COLO668 (cell line): ENCODE data around the gene TALDO1.

Experiments
- DNase-seq: peaks from one replicate; lab custom pipeline; 2025; ENCODE audit not compliant: unreplicated experiment; lab: John Stamatoyannopoulos, UW

Gene TALDO1

DNA sequence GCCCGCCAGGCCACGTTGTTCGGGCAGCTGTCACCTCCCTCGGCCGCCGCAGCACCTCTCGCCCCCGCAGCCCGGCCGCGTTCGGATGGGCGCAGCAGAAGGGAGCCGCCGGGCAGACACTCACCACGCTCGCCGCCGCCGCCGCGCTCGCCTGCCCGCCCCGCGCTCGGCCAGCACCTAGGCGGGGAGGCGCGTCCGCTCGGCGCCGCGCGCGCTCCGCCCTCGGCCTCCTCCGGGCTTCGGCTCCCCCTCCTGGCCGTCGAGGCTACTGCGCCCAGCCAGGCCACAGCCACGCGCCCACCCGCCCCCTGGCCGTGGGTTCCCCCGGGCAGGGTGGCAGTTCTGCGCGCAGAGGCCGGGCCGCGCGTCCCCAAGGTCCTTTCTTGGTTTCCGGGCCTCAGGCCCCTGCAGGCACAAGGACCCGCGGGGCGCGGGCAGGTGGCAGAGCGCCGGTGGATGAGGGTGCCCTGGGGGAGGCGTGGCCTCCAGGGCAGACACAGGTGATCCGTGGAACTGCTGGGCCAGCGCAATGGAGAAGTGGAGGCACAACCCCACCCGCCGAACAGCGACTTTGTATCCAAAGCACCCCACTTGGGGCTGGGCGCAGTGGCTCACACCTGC is 50.9 kb downstream of the TALDO1 start, which contains the start of gene SLC25A22:
Gene SLC25A22, minus strand, starts transcription at position 189 of the 621 bp plus-strand sequence. CDS start 3,275 bp downstream, outside the sequence.
- DNase-seq, result peak; percentile 72

DNA sequence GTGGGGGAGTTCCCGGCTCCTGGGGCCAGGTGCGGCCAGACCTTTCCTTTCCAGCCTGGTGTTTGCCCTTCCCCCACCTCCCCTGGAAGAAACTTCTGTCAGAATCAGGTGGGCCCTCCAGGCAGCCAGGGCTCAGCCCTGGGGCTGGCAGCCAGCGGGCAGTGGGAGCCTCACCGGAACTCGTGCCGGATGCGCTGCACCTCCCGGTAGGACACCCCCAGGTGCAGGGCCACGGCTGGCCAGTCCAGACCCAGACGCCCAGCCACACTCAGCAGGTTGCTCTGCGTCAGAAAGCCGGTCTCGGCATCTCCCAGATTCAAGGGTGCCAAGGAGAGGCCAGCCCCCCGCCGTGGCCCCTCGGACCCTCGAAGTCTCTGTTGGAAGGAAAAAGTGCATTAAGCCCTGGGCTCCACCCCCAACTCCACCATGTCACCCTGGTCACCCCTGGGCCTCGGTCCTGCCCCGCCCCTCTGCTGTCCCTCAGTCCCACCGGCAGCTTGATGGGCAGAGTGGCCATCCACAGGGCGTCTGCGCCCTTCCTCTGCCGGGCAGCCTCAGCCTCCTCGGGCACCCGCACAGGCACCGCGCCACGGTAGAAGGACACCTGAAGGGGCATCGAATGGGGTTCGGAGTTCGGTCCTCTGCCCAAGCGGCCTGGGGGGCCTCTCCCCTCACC is 52.5 kb downstream of the TALDO1 start:
- no peak for DNase-seq

DNA sequence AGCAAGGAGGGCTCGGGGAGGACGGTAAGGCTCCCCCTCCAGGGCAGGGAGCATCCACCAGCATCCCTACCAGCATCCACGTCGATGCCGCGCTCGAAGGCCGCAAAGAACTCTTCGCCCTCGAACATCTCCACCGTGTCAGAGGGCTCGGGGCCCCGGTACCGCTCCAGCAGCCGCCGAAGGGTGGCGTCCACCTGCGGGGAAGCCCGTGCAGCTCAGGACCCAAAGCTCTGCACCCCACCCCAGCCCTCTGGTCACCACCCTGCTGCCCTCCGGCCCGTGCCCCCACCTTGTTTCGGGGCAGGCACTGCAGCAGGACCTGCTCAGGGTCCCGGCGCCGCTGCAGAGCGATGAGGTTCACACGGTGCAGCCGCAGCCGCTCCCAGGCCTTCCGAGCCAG is 53.2 kb downstream of the TALDO1 start:
- no peak for DNase-seq

DNA sequence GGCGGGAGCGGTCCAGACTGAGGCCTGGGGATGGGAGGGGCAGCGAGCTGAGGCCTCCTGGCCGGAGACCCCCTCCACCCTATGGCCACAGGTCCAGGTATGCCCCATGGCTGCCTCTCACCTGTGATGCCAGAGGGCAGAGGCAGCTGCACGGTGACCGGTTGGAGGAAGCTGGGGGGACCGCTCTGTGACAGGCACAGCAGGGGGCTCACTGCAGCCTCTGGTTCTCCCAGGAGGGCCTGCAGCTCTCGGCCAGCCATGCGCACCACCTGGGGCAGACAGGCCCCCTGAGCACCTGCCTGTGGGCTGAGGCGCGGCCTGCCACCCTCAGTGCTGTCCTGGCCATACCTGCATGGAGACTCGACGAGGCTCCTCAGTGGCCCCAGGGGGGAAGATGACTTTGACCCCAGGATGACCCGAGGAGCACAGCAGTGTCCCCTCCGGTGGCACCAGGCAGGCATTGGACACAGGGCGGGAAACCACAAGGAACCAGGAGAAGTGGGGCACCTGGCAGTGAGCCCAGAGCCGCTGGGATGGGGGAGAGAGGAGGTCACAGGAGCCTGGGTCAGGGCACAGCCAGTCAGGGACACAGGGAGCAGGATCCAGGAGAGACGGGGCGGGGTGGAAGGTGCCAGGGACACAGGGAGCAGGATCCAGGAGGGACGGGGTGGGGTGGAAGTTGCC is 54.0 kb downstream of the TALDO1 start:
- no peak for DNase-seq

DNA sequence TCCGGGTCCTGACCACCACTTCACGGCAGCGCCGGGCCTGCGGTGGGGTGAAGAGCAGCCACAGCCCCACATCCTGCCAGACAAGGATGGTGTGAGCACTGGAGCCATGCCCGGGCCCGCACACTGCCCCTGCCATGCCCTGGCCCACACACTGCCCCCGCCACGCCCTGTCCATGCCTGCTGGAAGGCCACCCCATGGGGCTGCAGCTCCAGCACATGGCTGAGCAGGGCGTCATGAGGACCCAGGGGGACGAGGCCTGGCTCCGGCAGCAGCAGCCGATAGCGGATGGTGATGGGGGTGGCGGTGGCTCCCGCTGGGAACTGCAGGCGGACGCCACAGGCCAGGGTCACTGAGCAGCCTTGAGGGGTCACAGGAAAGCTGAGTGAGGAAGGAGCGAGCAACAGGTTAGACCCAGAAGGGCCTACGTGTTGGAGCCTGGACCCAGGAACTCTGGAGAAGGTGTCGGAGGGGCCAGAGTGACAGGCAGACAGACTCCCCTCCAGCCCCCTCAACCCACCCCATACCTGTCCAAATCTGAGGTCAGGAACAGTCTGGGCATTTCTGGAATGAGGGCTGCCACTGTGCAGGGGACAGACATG is 54.9 kb downstream of the TALDO1 start:
- DNase-seq, result no peak

DNA sequence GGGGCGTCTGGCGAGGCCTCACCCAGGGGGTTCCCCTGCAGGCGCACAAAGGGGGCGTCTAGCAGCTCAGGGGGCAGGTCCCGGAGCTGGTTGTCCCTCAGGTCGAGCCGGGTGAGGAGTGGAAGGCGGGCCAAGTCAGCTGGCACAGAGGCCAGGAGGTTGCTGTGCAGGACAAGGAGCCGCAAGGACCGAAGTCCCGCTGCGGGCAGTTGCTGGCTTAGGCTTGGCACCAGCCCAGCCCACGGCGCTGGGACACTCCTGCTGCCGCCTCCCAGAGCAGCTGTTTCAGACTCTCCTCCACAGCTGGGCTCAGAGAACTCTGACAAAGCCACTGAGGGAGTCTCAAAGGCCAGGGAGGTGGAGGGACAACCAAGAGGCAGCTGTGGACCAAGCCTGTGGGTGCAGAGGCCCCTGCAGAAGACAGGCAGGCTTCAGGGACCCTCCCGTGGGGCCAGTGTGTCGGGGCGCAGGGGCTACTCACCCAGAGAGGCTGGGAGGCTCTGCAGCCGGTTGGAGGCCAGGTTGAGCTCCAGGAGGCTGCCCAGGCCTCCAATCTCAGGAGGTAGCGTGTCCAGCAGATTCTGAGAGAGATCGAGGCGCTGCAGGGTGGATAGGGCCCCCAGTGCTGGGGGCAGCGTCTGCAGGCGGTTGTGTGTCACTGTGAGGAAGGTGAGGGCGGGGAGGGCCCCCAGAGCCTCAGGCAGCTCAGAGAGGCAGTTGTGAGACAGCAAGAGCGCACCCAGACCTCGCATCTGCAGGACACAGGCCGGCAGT is 55.6 kb downstream of the TALDO1 start:
- peak; percentile 11 for DNase-seq

DNA sequence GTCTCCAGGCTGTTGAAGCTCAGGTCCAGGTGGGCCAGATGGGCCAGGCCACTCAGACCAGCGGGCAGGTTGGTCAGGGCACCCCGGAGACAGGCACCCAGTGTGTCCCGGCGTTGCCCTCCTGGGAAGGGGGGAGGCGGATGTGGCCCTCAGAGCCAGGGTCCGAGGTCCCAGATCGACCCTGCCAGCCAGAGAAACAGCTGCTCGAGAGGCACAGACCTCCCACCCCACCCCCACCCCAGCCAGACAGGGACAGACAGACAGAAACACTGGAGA is 56.1 kb downstream of the TALDO1 start:
- DNase-seq, result no peak

DNA sequence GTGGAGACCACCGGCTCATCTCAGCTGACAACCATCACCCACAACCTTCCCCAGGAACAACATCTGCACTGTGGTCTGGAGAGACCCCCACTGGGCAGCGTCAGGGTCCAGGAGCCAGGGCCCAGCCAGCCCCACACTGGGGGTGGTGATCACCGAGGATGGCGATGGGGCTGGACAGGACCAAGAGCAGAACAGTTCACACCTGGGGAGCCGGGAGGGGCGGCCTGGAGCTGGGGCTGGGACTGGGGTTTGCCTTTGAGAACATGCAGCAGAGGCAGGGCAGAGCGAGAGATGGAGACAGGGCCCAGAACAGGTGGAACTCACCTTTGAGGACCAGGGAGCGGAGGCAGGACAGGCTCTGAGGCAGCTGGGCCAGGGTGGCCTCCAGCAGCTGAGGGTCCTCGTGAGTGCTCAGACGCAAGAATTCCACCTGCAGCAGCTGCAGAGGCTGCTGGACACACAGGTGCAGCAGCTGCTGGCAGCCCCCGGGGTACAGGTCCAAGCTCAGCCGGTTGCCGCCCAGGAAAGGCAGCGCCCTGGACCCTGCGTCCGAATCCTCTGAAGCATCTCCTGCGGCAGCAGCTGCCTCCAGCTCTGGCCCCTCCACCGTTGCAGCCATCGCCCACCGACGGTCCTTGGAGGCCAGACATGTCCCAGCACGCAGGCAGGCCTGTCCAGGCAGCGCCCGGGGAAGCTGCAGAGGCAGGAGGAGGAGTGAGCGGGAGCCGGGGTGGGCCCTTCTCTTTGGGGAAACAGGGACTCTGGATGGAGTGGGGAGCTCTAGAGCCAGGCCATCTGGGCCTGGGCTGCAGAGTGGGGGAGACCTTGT is 56.7 kb downstream of the TALDO1 start:
- peak; percentile 66 for DNase-seq

DNA sequence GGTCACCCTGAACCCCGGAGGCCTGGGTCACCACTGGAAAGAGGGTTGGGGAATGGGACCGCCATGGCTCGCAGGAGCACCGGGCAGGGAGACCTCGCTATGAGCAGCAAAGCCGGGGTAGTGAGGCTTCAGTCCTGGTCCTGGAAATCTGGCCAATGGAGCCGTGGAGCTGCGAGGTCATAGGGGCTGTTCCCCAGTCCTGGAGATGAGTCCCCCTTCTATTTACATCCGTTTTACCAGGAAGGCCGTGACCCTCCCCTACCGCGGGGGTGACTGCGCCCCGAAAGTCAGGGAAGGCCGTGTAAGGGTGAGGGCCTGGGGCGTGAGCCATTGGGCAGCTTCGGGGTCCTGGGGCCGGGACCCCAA is 57.3 kb downstream of the TALDO1 start:
- DNase-seq, result no peak

DNA sequence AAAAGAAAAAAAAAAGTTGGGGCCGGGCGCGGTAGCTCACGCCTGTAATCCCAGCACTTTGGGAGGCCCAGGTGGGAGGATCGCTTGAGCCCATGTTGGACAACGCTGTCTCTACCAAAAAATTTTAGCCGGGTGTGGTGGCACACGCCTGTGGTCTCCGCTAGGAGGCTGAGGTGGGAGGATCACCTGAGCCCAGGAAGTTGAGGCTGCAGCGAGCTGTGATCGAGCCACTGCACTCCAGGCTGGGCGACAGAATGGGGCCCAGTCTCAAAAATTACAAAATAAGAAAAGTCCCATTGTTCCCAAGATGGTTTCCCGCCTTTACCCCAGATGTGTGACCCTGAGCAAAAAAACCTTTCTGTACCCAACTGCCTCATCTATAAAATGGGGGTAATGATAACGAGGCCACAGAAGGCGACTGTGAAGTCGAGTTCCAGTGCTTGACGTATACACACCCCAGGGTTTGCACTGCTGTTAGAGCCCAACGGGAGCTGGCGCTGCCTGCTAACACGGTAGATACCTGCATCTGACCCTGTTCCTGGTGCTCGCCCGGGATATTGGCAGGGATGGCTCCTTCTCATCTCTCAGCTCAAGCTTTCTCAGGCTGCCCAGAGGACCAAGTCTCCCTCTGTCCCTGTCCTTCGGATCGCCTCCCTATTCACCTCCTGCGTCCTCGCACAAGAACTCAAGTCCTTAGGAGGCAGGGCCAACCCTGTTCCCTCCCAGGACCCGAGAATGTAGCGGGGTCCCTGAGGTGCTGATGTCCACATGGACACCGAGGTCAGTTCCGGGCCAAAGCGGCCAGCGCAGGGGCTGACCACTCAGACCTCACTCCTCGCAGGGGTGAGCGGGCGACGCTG is 61.4 kb downstream of the TALDO1 start:
- DNase-seq, result peak; percentile 6

DNA sequence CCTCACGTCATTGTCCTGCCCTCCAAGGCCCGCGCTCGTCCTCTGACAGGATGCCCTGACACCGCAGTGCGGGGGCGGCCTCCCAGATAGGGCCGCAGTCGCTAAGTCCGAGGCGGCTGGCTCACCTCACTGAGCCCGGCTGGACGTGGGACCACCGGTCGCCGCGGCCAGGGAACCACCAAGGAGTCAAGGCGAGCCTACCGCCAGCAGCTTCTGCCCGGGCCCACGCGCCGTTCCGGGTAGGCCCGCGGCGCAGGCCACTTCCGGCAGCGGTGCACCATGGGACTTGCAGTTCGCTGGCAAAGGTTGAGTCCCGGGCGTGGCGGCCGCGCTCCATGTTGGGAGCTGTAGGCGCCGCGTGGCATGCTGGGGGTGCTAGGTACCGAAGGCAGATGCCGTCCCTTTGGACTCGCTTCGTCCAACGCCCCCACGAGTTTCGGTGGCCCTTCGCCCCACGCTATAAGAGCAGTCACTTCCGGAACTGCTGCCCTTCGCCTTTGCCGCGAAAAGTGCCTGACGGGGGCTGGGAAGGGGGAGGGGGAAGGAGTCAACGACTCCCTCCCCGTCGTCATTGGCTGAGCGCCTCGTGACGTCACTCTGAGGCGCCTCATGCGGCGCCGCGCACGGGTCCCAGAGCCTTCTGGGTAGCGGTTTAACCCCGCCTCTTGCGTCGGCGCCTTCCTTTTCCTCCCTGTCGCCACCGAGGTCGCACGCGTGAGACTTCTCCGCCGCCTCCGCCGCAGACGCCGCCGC is 62.2 kb downstream of the TALDO1 start, which contains the start of gene RPLP2:
Gene RPLP2, plus strand, starts transcription at position 681 of the 753 bp plus-strand sequence. CDS start 268 bp downstream, outside the sequence.
- peak; percentile 87 for DNase-seq

DNA sequence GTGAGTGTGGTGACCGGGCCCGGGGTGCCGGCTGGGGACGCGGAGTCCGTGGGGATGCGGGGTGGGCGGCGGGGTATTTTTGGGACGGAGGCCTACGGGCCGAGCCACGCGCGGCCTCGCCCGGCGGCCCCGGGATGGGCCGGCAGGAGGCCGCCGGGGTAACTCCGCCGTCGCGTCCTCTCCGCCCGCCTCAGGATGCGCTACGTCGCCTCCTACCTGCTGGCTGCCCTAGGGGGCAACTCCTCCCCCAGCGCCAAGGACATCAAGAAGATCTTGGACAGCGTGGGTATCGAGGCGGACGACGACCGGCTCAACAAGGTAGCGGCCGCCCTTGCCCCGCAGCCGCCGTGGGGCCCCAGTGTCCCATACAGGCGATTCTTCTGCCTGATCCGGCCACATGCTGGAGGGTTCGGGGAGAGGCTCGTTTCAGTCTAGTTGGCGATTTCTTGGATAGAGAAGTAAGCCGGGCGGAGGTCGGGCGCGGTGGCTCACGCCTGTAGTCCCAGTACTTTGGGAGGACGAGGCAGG is 62.8 kb downstream of the TALDO1 start:
- DNase-seq, result no peak

DNA sequence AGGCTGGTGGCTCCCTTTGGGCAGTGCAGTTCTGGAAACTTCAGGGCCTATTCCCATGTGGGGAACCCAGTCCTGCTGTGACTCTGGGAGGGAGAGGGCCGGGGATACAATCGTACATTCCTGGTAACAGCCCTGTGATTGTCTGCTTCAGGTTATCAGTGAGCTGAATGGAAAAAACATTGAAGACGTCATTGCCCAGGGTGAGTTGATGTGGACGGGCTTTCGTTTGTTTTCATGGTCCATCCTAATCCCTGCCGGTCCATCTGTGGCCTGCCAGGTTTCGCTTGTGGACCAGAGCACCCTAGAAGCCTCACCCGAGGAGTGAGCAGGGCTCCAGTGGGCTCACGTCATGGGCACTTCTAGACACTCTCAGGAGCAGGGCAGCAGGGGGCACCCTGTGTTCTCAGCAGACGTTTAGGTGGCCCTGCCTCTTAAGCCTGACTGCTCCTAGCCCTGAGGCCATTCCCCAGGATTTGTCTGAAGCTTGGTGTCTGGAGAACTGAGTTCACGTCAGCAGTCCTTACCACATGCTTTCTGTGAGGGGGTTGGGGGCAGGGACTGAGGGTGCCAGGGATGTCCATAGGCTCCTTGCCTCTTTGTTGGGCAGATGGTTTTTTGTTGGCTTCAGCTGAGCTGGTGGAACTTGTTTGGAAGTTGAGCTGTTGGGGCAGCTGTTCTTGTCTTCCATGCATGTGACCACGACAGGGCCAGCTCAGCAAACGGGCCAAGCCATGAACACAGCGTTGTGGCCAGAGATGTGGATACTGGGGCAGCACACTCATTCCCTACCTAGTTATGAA is 64.4 kb downstream of the TALDO1 start:
- DNase-seq, result no peak

DNA sequence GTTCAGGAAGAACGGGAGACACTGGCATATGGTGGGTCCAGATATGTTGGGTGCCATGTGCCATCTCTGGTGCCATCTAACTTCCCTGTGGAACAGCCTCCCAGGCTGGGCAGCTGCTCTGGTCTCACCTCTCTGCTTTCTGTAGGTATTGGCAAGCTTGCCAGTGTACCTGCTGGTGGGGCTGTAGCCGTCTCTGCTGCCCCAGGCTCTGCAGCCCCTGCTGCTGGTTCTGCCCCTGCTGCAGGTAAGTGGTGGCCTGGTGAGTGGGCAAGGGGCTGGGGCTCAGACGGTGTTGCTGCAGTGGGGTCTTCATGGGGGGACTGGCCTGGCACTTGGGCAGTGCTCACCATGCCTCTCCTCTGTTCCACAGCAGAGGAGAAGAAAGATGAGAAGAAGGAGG is 65.1 kb downstream of the TALDO1 start:
- no peak for DNase-seq

DNA sequence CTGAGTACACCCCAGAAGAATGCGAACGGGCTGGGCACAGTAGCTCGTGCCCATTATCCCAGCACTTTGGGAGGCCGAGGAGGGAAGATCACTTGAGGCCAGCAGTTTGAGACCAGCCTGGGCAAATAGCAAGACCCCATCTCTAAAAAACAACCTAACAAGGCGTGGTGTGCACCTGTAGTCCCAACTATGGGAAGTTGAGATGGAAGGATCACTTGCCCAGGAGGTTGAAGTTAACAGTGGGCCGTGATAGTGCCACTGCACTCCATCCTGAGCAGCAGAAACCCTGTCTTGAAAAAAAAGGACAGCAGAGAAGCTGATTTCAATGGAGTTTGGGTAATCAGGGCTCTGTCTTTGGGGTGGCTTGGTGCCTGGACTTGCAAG is 65.8 kb downstream of the TALDO1 start:
- no peak for DNase-seq

DNA sequence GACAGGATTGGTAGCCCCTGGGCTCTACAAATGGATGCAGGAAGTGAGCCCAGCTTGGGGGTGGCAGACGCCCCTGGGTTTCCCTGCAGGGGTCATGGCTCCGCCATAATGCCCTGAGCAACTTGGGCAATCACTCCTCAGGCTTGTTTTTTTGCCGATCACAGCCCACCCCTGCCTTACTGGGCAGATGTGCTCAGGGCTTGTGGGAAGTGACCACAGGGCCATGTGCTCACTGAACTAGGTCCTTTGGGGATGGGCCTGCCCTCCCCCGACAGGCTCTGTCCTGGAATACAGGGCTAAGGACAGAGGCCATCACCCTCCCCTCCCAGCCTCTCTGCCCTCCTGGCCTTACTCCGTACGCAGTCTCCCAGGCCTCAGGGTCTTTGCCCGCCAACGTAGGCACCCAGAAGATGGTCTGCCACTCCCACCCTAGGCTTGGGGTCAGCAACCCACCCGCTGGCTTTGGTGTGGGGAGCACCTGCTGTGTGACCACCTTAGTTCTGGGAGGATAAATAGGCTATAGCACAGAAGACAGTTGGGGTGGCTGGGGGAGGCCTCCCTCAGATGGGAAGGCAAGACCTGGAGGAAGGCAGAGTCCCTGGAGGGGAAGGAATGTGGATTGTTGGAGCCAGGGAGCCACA is 66.3 kb downstream of the TALDO1 start:
- no peak for DNase-seq
